GM12878 (cell line): ENCODE data around the gene PPP3CA. TPM values are rescaled to one million over a fixed set of nuclear protein-coding genes. Genes with fewer than 3 reads are reported as not detected.

Experiments used
- ASH2L ChIP-seq: fragments of 300-600, 200-600 bp; sonication (generic); IDR thresholded peaks from 2 replicates; pipeline ENCODE4 v1.6.1; 2017; ENCODE audit warnings: low read depth, mild to moderate bottlenecking, borderline replicate concordance
- CBFB ChIP-seq: IDR thresholded peaks from 2 replicates; pipeline ENCODE4 v1.6.1; 2016; ENCODE audit warnings: antibody characterized with exemption, low read depth
- CBX3 ChIP-seq: fragments of 200-600 bp; sonication (generic); IDR thresholded peaks from 2 replicates; pipeline ENCODE4 v1.6.1; 2016; ENCODE audit warnings: low read depth, borderline replicate concordance
- CHD4 ChIP-seq: fragments of 200-600 bp; sonication (generic); IDR thresholded peaks from 2 replicates; pipeline ENCODE4 v1.6.1; 2016; ENCODE audit warnings: mild to moderate bottlenecking
- CTCF ChIP-seq, 3 experiments: IDR thresholded peaks in 2 of 3; conservative IDR thresholded peaks in 1 of 3; 2 replicates each; pipeline ENCODE4 v1.5.1; 2011; ENCODE audit warnings: low read depth in 3 of 3, low read length in 3 of 3, mild to moderate bottlenecking in 3 of 3, control low read depth in 2 of 3, moderate library complexity in 2 of 3, inconsistent platforms in 1 of 3, mixed read lengths in 1 of 3; ENCODE audit not compliant: control insufficient read depth in 2 of 3, insufficient read depth in 1 of 3; ENCODE audit errors: extremely low read depth in 1 of 3
- DPF2 ChIP-seq: fragments of 450-650 bp; IDR thresholded peaks from 2 replicates; pipeline ENCODE4 v1.6.1; 2017; ENCODE audit warnings: mild to moderate bottlenecking
- E4F1 ChIP-seq: fragments of 450-650 bp; IDR thresholded peaks from 2 replicates; pipeline ENCODE4 v1.6.1; 2018; ENCODE audit warnings: borderline replicate concordance, mild to moderate bottlenecking; ENCODE audit not compliant: partially characterized antibody
- ESRRA ChIP-seq: IDR thresholded peaks from 2 replicates; pipeline ENCODE4 v1.6.1; 2012; ENCODE audit warnings: mild to moderate bottlenecking, low read length, improper control_type of control experiment
- FOXM1 ChIP-seq: IDR thresholded peaks from 2 replicates; pipeline ENCODE4 v1.6.1; 2012; ENCODE audit warnings: low read depth, mild to moderate bottlenecking, inconsistent platforms, low read length, moderate library complexity
- IRF4 ChIP-seq: IDR thresholded peaks from 2 replicates; pipeline ENCODE4 v1.6.1; 2011; ENCODE audit warnings: low read depth, low read length
- MYB ChIP-seq: fragments of 150-350 bp; IDR thresholded peaks from 2 replicates; pipeline ENCODE4 v1.6.1; 2014; ENCODE audit warnings: mild to moderate bottlenecking, low read depth, low read length, borderline replicate concordance
- POLR2AphosphoS5 ChIP-seq: IDR thresholded peaks from 2 replicates; pipeline ENCODE4 v1.6.1; 2011; ENCODE audit warnings: mild to moderate bottlenecking, low read length, inconsistent platforms
- RELB ChIP-seq: fragments of 450-650 bp; IDR thresholded peaks from 2 replicates; pipeline ENCODE4 v1.6.1; 2017; ENCODE audit warnings: low read depth, mild to moderate bottlenecking, moderate library complexity
- RUNX3 ChIP-seq: IDR thresholded peaks from 2 replicates; pipeline ENCODE4 v1.6.1; 2012; ENCODE audit warnings: low read length, inconsistent platforms
- STAT3 ChIP-seq: IDR thresholded peaks from 2 replicates; pipeline ENCODE4 v1.6.1; 2011; ENCODE audit warnings: low read depth, low read length, improper control_type of control experiment
- TCF3 ChIP-seq: IDR thresholded peaks from 2 replicates; pipeline ENCODE4 v1.6.1; 2012; ENCODE audit warnings: low read depth, mild to moderate bottlenecking, low read length, borderline replicate concordance; ENCODE audit not compliant: insufficient read depth
- ZBED1 ChIP-seq: IDR thresholded peaks from 2 replicates; pipeline ENCODE4 v1.6.1; 2016; ENCODE audit warnings: borderline replicate concordance
- ZNF384 ChIP-seq: IDR thresholded peaks from 2 replicates; pipeline ENCODE4 v1.6.1; 2012; ENCODE audit warnings: low read depth, mild to moderate bottlenecking, low read length, improper control_type of control experiment, borderline replicate concordance
- polyA plus RNA-seq, 11 experiments: library from polyadenylated mRNA; depleted of rRNA in 4 of 11; unstranded in 6 of 11; stranded (reverse) in 5 of 11; fragments of >200 nt; fragmentation: Nextera tagmentation in 4 of 11; fragmentation: Illumina TruSeq in 1 of 11; extraction: Ambion mirVana in 4 of 11; extraction: Trizol in 1 of 11; gene quantifications; 1 replicate in 1 of 11; 2 replicates in 10 of 11; pipeline versions ENCODE4 v1.2.1 to v1.2.3, GENCODE V29; 2011 to 2016; ENCODE audit warnings: inconsistent platforms in 2 of 11, missing spikeins in 2 of 11, low read depth in 1 of 11
- total RNA-seq, 4 experiments: library from RNA; depleted of rRNA in 3 of 4; stranded (reverse); fragments of >200 nt in 3 of 4; fragmentation: Illumina TruSeq in 1 of 4; extraction: Trizol in 1 of 4; gene quantifications; 2 replicates each; pipeline versions ENCODE4 v1.2.1 to v1.2.3, GENCODE V29; 2013 to 2021
- TF ChIP-seq, protein P1 (sequence below): fragments of 450-650 bp; formaldehyde crosslinking; IDR thresholded peaks from 2 replicates; pipeline ENCODE4 v1.4.0; 2020; ENCODE audit warnings: mild to moderate bottlenecking, moderate library complexity
- TF ChIP-seq, protein P2 (sequence below): fragments of 450-650 bp; conservative IDR thresholded peaks from 2 replicates; pipeline ENCODE4 v1.6.1; 2017; ENCODE audit warnings: mild to moderate bottlenecking, moderate library complexity

PPP3CA gene
- total and polyA plus RNA-seq, 10 of the 15 experiments (the other 5 are each of a cell fraction or from before 2014, with no cell fraction given) = 0.33 to 9.0 (median 1.0) TPM

DNA sequence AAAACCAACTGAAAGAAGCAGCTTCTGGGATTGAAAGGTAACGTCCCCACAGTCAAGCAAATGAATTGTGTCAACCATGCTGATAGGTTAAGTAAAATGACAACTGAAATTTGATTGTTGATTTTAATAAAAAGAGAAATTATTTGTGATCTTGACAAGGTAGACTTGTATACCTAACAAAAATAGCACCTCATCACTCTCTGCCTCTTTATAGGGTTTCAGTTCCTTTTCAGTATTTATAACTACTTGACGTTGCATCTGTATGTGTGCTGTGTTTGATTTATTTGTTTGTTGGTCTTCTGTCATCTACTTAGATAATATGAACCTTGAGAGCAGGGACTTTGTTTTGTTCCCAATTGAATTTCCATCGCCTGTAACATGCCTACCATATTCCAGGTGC is 7.9 kb upstream of the PPP3CA start (continued):
- peak; percentile 56; the same call in 1 of the 2 replicates for TF ChIP-seq RELB
- no peak for TF ChIP-seq ZBED1
- no peak for TF ChIP-seq CBX3
- no peak for TF ChIP-seq TCF3
- no peak for TF ChIP-seq POLR2AphosphoS5
- no peak for TF ChIP-seq CBFB
- TF ChIP-seq CTCF (IDR thresholded peaks at IDR 0.05 in 2 of 3, conservative IDR thresholded peaks at IDR 0.05 in 1 of 3; ENCODE audit: control insufficient read depth in 2 of 3, extremely low read depth in 1 of 3, insufficient read depth in 1 of 3, low read depth in 3 of 3, low read length in 3 of 3) = no peak
- no peak for TF ChIP-seq ESRRA
- TF ChIP-seq, protein P1, sequence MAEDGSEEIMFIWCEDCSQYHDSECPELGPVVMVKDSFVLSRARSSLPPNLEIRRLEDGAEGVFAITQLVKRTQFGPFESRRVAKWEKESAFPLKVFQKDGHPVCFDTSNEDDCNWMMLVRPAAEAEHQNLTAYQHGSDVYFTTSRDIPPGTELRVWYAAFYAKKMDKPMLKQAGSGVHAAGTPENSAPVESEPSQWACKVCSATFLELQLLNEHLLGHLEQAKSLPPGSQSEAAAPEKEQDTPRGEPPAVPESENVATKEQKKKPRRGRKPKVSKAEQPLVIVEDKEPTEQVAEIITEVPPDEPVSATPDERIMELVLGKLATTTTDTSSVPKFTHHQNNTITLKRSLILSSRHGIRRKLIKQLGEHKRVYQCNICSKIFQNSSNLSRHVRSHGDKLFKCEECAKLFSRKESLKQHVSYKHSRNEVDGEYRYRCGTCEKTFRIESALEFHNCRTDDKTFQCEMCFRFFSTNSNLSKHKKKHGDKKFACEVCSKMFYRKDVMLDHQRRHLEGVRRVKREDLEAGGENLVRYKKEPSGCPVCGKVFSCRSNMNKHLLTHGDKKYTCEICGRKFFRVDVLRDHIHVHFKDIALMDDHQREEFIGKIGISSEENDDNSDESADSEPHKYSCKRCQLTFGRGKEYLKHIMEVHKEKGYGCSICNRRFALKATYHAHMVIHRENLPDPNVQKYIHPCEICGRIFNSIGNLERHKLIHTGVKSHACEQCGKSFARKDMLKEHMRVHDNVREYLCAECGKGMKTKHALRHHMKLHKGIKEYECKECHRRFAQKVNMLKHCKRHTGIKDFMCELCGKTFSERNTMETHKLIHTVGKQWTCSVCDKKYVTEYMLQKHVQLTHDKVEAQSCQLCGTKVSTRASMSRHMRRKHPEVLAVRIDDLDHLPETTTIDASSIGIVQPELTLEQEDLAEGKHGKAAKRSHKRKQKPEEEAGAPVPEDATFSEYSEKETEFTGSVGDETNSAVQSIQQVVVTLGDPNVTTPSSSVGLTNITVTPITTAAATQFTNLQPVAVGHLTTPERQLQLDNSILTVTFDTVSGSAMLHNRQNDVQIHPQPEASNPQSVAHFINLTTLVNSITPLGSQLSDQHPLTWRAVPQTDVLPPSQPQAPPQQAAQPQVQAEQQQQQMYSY (CRISPR knock-in tag) = no peak
- TF ChIP-seq FOXM1 = 0 out of 2 replicates have a peak, but pooled peaks have one; percentile 36
- peak; percentile 84 for TF ChIP-seq DPF2
- TF ChIP-seq ZNF384 = no peak
- no peak for TF ChIP-seq MYB
- no peak for TF ChIP-seq STAT3
- no peak for TF ChIP-seq ASH2L
- TF ChIP-seq E4F1 = no peak
- peak; percentile 38; the same call in 1 of the 2 replicates for TF ChIP-seq RUNX3
- TF ChIP-seq, protein P2, sequence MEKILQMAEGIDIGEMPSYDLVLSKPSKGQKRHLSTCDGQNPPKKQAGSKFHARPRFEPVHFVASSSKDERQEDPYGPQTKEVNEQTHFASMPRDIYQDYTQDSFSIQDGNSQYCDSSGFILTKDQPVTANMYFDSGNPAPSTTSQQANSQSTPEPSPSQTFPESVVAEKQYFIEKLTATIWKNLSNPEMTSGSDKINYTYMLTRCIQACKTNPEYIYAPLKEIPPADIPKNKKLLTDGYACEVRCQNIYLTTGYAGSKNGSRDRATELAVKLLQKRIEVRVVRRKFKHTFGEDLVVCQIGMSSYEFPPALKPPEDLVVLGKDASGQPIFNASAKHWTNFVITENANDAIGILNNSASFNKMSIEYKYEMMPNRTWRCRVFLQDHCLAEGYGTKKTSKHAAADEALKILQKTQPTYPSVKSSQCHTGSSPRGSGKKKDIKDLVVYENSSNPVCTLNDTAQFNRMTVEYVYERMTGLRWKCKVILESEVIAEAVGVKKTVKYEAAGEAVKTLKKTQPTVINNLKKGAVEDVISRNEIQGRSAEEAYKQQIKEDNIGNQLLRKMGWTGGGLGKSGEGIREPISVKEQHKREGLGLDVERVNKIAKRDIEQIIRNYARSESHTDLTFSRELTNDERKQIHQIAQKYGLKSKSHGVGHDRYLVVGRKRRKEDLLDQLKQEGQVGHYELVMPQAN = no peak
- peak; percentile 77 for TF ChIP-seq IRF4
- no peak for TF ChIP-seq CHD4
